HCT116 (cell line): ENCODE results near the gene NOL4L. TPM values are rescaled to one million over a fixed set of nuclear protein-coding genes. Genes with fewer than 3 reads are reported as not detected.

Source experiments
- ATAC-seq: fragments of 200-7000 bp; cut with Tn5 transposase; 2 replicates; pipeline ENCODE4 v1.9.1; 2020; ENCODE audit warnings: mild to moderate bottlenecking, moderate library complexity
- BruUV-seq: library from RNA; stranded (reverse); fragments of 400-500 nt; replicated peaks from 2 replicates; lab custom pipeline; 2021; lab: Mats Ljungman, UMichigan
- CTCF ChIA-PET: fragments of 300-600 bp; sonication (Branson Sonifier 250); formaldehyde crosslinking; loops from one replicate; lab custom pipeline; 2021; ENCODE audit warnings: antibody characterized with exemption; lab: Charles Lee
- POLR2A ChIA-PET: fragments of 300-600, 350-600 bp; sonication (Branson Sonifier 250); formaldehyde crosslinking; loops from one replicate; lab custom pipeline; 2021; ENCODE audit warnings: antibody characterized with exemption; lab: Charles Lee
- RAD21 ChIA-PET, 2 experiments: fragments of 300-600 bp; sonication (Branson Sonifier 250); formaldehyde crosslinking; loops; one replicate each; lab custom pipeline; 2023; ENCODE audit warnings: low total read pairs in 2 of 2; ENCODE audit not compliant: uncharacterized antibody in 2 of 2, unreplicated experiment in 2 of 2, low non-redundant PET in 1 of 2; lab: Charles Lee
- DNase-seq: peaks from one replicate; pipeline ENCODE4 v3.0.0-alpha.2; 2010; ENCODE audit warnings: low read depth, low spot score
- H2AFZ ChIP-seq: fragments of 200-600 bp; shearing (Covaris generic), sonication (generic); 2 replicates; pipeline ENCODE4 v1.6.1; 2017; ENCODE audit warnings: low read depth, mixed run types, mixed read lengths, antibody characterized with exemption, low read length; ENCODE audit not compliant: poor library complexity, severe bottlenecking
- H3K27ac ChIP-seq: 2 replicates; pipeline ENCODE4 v1.5.1; 2012; ENCODE audit warnings: low read depth, low read length
- H3K27me3 ChIP-seq: fragments of 200-600 bp; sonication (generic); 2 replicates; pipeline ENCODE4 v1.6.1; 2016; ENCODE audit warnings: mixed run types, low read length, mixed read lengths; ENCODE audit not compliant: insufficient read depth
- H3K36me3 ChIP-seq, 2 experiments: fragments of 200-500 bp in 1 of 2; fragments of 200-600 bp in 1 of 2; sonication (Bioruptor generic) in 1 of 2; sonication (generic) in 1 of 2; 2 replicates each; pipeline versions ENCODE4 v1.5.1 to v1.6.1; 2014 to 2016; ENCODE audit warnings: low read length in 2 of 2, inconsistent platforms in 1 of 2, mixed read lengths in 1 of 2, mixed run types in 1 of 2; ENCODE audit not compliant: insufficient read depth in 2 of 2, control insufficient read depth in 1 of 2
- H3K4me1 ChIP-seq, 2 experiments: fragments of 200-600 bp in 1 of 2; sonication (generic) in 1 of 2; 2 replicates each; pipeline versions ENCODE4 v1.5.1 to v1.6.1; 2012 to 2017; ENCODE audit warnings: low read length in 2 of 2, inconsistent platforms in 1 of 2, mild to moderate bottlenecking in 1 of 2, mixed read lengths in 1 of 2, mixed run types in 1 of 2, moderate library complexity in 1 of 2; ENCODE audit not compliant: insufficient read depth in 2 of 2, control insufficient read depth in 1 of 2
- H3K4me2 ChIP-seq: fragments of 200-600 bp; sonication (generic); 2 replicates; pipeline ENCODE4 v1.6.1; 2017; ENCODE audit warnings: mixed run types, low read length, mixed read lengths
- H3K4me3 ChIP-seq, 2 experiments: fragments of 200-600 bp in 1 of 2; sonication (generic) in 1 of 2; replicated peaks in 1 of 2; 2 replicates each; pipeline ENCODE4 v1.5.1; 2011 to 2016; ENCODE audit warnings: low read length in 2 of 2, control low read depth in 1 of 2, low read depth in 1 of 2, mild to moderate bottlenecking in 1 of 2, mixed read lengths in 1 of 2, mixed run types in 1 of 2
- H3K79me2 ChIP-seq: fragments of 200-600 bp; sonication (generic); 2 replicates; pipeline ENCODE4 v1.6.1; 2017; ENCODE audit warnings: mild to moderate bottlenecking, mixed run types, low read length, moderate library complexity, mixed read lengths; ENCODE audit not compliant: insufficient read depth
- H3K9ac ChIP-seq: fragments of 200-600 bp; sonication (generic); 2 replicates; pipeline ENCODE4 v1.6.1; 2016; ENCODE audit warnings: low read length, mixed read lengths
- H3K9me2 ChIP-seq: fragments of 200-600 bp; sonication (generic), shearing (Covaris generic); 2 replicates; pipeline ENCODE4 v1.6.1; 2017; ENCODE audit warnings: mixed run types, mild to moderate bottlenecking, moderate library complexity; ENCODE audit not compliant: insufficient read depth
- H3K9me3 ChIP-seq, 2 experiments: fragments of 200-500 bp in 1 of 2; fragments of 200-600 bp in 1 of 2; sonication (Bioruptor generic) in 1 of 2; sonication (generic) in 1 of 2; 2 replicates each; pipeline ENCODE4 v1.6.1; 2014 to 2017; ENCODE audit warnings: low read length in 2 of 2, mixed read lengths in 2 of 2, inconsistent platforms in 1 of 2, low read depth in 1 of 2, mild to moderate bottlenecking in 1 of 2, mixed run types in 1 of 2, moderate library complexity in 1 of 2; ENCODE audit not compliant: control insufficient read depth in 1 of 2, insufficient read depth in 1 of 2
- H4K20me1 ChIP-seq: fragments of 200-600 bp; sonication (generic), shearing (Covaris generic); 2 replicates; pipeline ENCODE4 v1.6.1; 2017; ENCODE audit warnings: mixed run types, mild to moderate bottlenecking, moderate library complexity; ENCODE audit not compliant: insufficient read depth
- FOSL1 ChIP-seq: IDR thresholded peaks from 2 replicates; pipeline ENCODE4 v1.6.1; 2012; ENCODE audit warnings: low read depth
- POLR2A ChIP-seq: IDR thresholded peaks from 2 replicates; pipeline ENCODE4 v1.7.0; 2011; ENCODE audit warnings: borderline replicate concordance; ENCODE audit not compliant: insufficient read depth, insufficient read length; ENCODE audit errors: extremely low read depth
- POLR2AphosphoS5 ChIP-seq: IDR thresholded peaks from 2 replicates; pipeline ENCODE4 v1.6.1; 2011; ENCODE audit warnings: mild to moderate bottlenecking, low read depth, low read length, moderate library complexity
- RAD21 ChIP-seq: IDR thresholded peaks from 2 replicates; pipeline ENCODE4 v1.6.1; 2012; ENCODE audit warnings: low read depth, mild to moderate bottlenecking
- SIN3A ChIP-seq: IDR thresholded peaks from 2 replicates; pipeline ENCODE4 v1.6.1; 2012; ENCODE audit warnings: low read depth
- ZFX ChIP-seq: fragments of 450-650 bp; IDR thresholded peaks from 2 replicates; pipeline ENCODE4 v1.6.1; 2017
- ZNF274 ChIP-seq: fragments of 200-500 bp; sonication (Bioruptor generic); IDR thresholded peaks from 2 replicates; pipeline ENCODE4 v1.6.1; 2014; ENCODE audit warnings: mild to moderate bottlenecking, low read depth, low read length, inconsistent platforms
- intact Hi-C: fragments of 100-400 bp; cut with micrococcal nuclease; formaldehyde crosslinking; loops from 2 replicates; pipeline ENCODE4 v1.10.0; 2022
- total RNA-seq: library from RNA; stranded (reverse); gene quantifications from one replicate; pipeline ENCODE4 v1.2.1, GENCODE V29; 2021; ENCODE audit not compliant: unreplicated experiment
- TF ChIP-seq, protein P1 (sequence below): IDR thresholded peaks from 2 replicates; pipeline ENCODE4 v1.6.1; 2012
- TF ChIP-seq, protein P2 (sequence below): IDR thresholded peaks from 2 replicates; pipeline ENCODE4 v1.6.1; 2012
- TF ChIP-seq, protein P3 (sequence below), 3 experiments: fragments of 200-600 bp in 1 of 3; sonication (generic) in 1 of 3; IDR thresholded peaks in 2 of 3; conservative IDR thresholded peaks in 1 of 3; 2 replicates each; pipeline ENCODE4 v1.5.1; 2012 to 2017; ENCODE audit warnings: low read depth in 2 of 3, low read length in 2 of 3, antibody characterized with exemption in 1 of 3, borderline replicate concordance in 1 of 3, control low read depth in 1 of 3, mild to moderate bottlenecking in 1 of 3, mixed read lengths in 1 of 3, mixed run types in 1 of 3, moderate library complexity in 1 of 3; ENCODE audit not compliant: insufficient read depth in 1 of 3
- TF ChIP-seq, protein P4 (sequence below): IDR thresholded peaks from 2 replicates; pipeline ENCODE4 v1.6.1; 2012; ENCODE audit warnings: low read depth

NOL4L gene
- total RNA-seq, 1 experiment from 2014 or later: 5.9 TPM

DNA sequence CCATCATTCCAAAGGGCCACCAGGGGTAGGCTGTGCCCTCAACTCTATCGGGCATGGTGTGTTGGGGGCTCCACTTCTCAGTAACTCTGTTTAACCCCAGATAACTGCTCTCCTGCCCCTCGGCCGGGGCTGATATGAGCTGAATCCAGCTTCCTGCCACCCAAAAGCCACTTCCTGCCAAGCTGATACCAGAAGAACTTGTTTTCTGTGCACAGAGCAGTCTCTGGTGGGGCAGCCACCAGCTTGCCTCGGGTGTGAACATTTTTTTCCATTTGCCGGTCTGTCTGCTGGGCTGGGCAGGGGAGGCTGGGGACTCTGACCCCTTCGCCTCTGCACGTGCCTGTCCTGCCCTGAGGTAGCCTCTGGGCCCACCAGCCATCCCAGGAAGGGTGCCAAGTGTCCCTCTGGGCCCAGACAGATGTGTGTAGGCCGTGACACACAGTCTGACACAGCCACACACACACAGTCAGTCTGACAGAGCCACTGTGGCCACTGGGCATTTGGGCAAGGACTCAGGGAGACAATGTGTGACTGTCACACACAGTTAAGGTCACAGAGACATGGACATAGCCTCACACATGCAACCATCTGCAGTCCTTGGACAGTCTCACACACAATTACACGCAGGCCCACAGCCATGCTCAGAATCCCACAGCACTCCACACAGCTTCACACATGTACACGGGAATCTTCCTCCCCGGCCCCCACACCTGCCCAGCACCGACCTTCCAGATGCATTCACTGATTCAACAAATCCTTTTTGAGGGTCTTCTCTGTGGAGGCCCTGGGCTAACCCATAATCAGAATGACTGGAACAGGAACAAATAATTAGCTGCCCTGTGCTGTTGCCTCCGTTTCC, 45.1 kb downstream of the NOL4L start (continued):
- TF ChIP-seq POLR2A: no peak
- TF ChIP-seq, protein P1, sequence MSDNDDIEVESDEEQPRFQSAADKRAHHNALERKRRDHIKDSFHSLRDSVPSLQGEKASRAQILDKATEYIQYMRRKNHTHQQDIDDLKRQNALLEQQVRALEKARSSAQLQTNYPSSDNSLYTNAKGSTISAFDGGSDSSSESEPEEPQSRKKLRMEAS: no peak
- no peak for TF ChIP-seq ZNF274
- TF ChIP-seq, protein P2, sequence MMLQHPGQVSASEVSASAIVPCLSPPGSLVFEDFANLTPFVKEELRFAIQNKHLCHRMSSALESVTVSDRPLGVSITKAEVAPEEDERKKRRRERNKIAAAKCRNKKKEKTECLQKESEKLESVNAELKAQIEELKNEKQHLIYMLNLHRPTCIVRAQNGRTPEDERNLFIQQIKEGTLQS: no peak
- no peak for TF ChIP-seq RAD21

DNA sequence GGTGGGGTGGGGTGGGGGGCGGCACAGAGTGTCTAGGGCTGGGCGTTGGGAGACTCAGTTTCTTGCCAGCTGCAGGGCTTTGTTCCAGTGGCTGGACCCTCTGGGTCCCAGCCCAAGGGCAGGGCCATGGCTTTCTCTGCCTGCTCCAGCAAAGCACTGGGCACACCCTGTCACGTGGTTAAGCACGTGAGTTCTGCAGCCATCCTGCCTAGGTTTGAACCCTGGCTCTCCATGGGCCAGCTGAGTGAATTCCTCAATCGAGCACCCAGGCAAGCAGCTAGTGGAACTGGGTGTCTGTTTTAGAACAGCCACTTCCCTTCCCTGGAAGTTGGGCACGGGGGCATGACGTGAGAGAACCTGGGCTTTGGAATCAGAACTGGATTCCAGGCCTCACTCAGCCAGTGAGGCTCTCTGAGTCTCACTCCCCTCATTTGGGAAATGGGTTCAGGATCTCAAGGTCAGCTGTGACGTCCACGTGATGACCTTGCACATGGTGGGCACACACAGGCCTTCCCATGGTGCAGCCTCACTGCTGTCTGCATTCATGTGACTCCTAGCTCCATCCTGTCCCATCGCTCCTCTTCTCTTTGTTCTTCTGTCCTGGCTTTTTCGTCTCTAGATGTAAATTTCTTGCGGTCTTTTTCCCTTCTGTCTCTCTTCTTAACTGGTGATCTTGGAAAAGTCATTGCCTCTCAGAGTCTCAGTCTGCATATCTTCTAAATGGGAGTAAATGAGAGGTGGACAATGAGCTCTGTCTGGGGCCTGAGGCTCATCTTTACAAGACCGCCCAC, 45.9 kb downstream of the NOL4L start:
- DNase-seq (no peak), ATAC-seq (no peak)
- Histone ChIP-seq H3K9me3 (no peaks in the 10 kb centered on the region), H3K36me3 (no peaks in the 10 kb centered on the region), H3K9ac (no peak overlapping the region), H3K4me3 (no peak overlapping the region), H3K4me1 (peaks cover 15 to 52% of the 10 kb centered on the region in 2 experiments; a peak in 3 of 4 replicates), H2AFZ (no peak overlapping the region), H3K79me2 (no peaks in the 10 kb centered on the region), H4K20me1 (no peaks in the 10 kb centered on the region), H3K4me2 (0 out of 2 replicates have a peak overlapping the region, but pooled peaks have one; percentile 19), H3K27me3 (no peaks in the 10 kb centered on the region), H3K27ac (no peak overlapping the region), H3K9me2 (no peaks in the 10 kb centered on the region)
- BruUV-seq: no TSS peak
- intact Hi-C loops: no loop called here
- RAD21 ChIA-PET: no interaction called here
- CTCF ChIA-PET: no interaction called here
- TF ChIP-seq POLR2AphosphoS5 (no peak), ZFX (0 out of 2 replicates have a peak, but pooled peaks have one; percentile 15), FOSL1 (no peak), SIN3A (no peak)
- TF ChIP-seq, protein P3, sequence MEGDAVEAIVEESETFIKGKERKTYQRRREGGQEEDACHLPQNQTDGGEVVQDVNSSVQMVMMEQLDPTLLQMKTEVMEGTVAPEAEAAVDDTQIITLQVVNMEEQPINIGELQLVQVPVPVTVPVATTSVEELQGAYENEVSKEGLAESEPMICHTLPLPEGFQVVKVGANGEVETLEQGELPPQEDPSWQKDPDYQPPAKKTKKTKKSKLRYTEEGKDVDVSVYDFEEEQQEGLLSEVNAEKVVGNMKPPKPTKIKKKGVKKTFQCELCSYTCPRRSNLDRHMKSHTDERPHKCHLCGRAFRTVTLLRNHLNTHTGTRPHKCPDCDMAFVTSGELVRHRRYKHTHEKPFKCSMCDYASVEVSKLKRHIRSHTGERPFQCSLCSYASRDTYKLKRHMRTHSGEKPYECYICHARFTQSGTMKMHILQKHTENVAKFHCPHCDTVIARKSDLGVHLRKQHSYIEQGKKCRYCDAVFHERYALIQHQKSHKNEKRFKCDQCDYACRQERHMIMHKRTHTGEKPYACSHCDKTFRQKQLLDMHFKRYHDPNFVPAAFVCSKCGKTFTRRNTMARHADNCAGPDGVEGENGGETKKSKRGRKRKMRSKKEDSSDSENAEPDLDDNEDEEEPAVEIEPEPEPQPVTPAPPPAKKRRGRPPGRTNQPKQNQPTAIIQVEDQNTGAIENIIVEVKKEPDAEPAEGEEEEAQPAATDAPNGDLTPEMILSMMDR (IDR thresholded peaks at IDR 0.05 in 2 of 3, conservative IDR thresholded peaks at IDR 0.05 in 1 of 3; ENCODE audit: borderline replicate concordance in 1 of 3, insufficient read depth in 1 of 3, low read depth in 2 of 3, low read length in 2 of 3): no peak
- TF ChIP-seq, protein P4, sequence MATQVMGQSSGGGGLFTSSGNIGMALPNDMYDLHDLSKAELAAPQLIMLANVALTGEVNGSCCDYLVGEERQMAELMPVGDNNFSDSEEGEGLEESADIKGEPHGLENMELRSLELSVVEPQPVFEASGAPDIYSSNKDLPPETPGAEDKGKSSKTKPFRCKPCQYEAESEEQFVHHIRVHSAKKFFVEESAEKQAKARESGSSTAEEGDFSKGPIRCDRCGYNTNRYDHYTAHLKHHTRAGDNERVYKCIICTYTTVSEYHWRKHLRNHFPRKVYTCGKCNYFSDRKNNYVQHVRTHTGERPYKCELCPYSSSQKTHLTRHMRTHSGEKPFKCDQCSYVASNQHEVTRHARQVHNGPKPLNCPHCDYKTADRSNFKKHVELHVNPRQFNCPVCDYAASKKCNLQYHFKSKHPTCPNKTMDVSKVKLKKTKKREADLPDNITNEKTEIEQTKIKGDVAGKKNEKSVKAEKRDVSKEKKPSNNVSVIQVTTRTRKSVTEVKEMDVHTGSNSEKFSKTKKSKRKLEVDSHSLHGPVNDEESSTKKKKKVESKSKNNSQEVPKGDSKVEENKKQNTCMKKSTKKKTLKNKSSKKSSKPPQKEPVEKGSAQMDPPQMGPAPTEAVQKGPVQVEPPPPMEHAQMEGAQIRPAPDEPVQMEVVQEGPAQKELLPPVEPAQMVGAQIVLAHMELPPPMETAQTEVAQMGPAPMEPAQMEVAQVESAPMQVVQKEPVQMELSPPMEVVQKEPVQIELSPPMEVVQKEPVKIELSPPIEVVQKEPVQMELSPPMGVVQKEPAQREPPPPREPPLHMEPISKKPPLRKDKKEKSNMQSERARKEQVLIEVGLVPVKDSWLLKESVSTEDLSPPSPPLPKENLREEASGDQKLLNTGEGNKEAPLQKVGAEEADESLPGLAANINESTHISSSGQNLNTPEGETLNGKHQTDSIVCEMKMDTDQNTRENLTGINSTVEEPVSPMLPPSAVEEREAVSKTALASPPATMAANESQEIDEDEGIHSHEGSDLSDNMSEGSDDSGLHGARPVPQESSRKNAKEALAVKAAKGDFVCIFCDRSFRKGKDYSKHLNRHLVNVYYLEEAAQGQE: no peak
- POLR2A ChIA-PET: no interaction called here
